ENCODE measurements around the gene TPRG1. TPM values are rescaled to one million over a fixed set of nuclear protein-coding genes. Genes with fewer than 3 reads are reported as not detected.

The TPRG1 gene
- total and polyA plus RNA-seq, 2 of the 4 experiments (the other 2 are of a cell fraction): 0.17 TPM; not detected in 1

DNA sequence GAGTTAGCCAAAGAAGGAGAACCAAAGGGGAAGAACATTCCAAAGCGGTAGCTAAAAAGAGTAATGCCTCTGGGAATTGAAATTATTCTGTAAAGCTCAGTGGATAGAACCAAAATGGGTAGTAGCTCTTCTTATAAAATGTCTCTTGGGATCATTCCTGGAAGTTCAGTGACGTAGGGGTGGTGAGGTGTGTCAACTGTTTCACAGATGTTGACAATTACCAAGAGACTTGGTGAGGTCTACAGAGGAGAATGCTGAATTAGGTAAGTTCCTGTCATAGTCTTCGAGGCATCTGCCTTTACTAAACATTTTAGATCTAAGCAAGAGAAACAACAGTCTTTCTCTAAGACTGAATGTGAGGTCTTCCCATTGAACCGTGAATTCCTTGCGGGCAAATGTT is 67.8 kb downstream of the TPRG1 start:
- H3K4me2 ChIP-seq (ENCODE audit: low read depth, low read length): no peak overlapping the region
- no peak overlapping the region for H3K56ac ChIP-seq (ENCODE audit: extremely low read depth, insufficient read depth, low read length)
- ChIA-PET CTCF (no interaction called here), POLR2A (ENCODE audit: unreplicated experiment) (no interaction called here)
- H2AFZ ChIP-seq (replicated peaks; ENCODE audit: low read length, poor library complexity): no peak overlapping the region
- intact Hi-C loops (cut with micrococcal nuclease) (no loop called here), in situ Hi-C loops (cut with MboI; ENCODE audit: low sequenced_read_pairs) (loop anchor here (25.0 kb wide), 1 partner anchor 1527 kb away; the partner anchor contains the start of gene RTP2), dilution Hi-C loops (cut with HindIII; ENCODE audit: low sequenced_read_pairs, unreplicated experiment) (no loop called here)
- H4K5ac ChIP-seq (ENCODE audit: low read depth, low read length): no peak overlapping the region
- no peaks in the 10 kb centered on the region for H3K9me3 ChIP-seq (ENCODE audit: control insufficient read depth, insufficient read depth, low read length)
- no peak overlapping the region for H3K4ac ChIP-seq (ENCODE audit: low read depth, low read length)
- no peak overlapping the region for H3K18ac ChIP-seq (ENCODE audit: low read depth, low read length)
- no peak overlapping the region for H3K14ac ChIP-seq (replicated peaks; ENCODE audit: low read depth, low read length)
- H2BK20ac ChIP-seq (ENCODE audit: low read depth, low read length): no peak overlapping the region
- no peak overlapping the region for H2BK5ac ChIP-seq (ENCODE audit: low read depth, low read length, poor library complexity, severe bottlenecking)
- ATAC-seq (ENCODE audit: low read depth) (no peak), DNase-seq (no peak)
- H3K79me1 ChIP-seq (ENCODE audit: low read depth in 1 of 2, low read length in 2 of 2): no peaks in the 10 kb centered on the region
- H3K9me1 ChIP-seq (ENCODE audit: insufficient read depth, low read length): no peaks in the 10 kb centered on the region
- no peaks in the 10 kb centered on the region for H4K20me1 ChIP-seq (ENCODE audit: insufficient read depth, low read length)
- WGBS, 2 experiments (ENCODE audit: extremely low coverage in 2 of 2, insufficient read length in 1 of 2): no CpG with 5 or more reads among the region's 5 CpGs
- no peaks in the 10 kb centered on the region for H3K4me1 ChIP-seq (ENCODE audit: control insufficient read depth, insufficient read depth, low read length)
- H2BK15ac ChIP-seq (ENCODE audit: low read depth, low read length): no peak overlapping the region
- H3K23ac ChIP-seq (ENCODE audit: low read depth, low read length): no peak overlapping the region
- no peak overlapping the region for H4K91ac ChIP-seq (ENCODE audit: insufficient read depth, low read depth, low read length)
- H3K27me3 ChIP-seq (ENCODE audit: control insufficient read depth, insufficient read depth, low read length): peaks cover 5% of the 10 kb centered on the region; the same call in 1 of the 2 replicates
- no peak overlapping the region for H3K27ac ChIP-seq (ENCODE audit: insufficient read depth, low read length)
- H3K9ac ChIP-seq (ENCODE audit: low read depth, low read length): no peak overlapping the region
- BruUV-seq (replicated peaks): no TSS peak
- no peak overlapping the region for H2AK5ac ChIP-seq (ENCODE audit: low read depth, low read length)
- TF ChIP-seq CEBPB (IDR thresholded peaks at IDR 0.05; ENCODE audit: low read depth, low read length) (no peak), MAZ (IDR thresholded peaks at IDR 0.05; ENCODE audit: borderline replicate concordance, low read depth, low read length) (no peak), CHD1 (IDR thresholded peaks at IDR 0.05; ENCODE audit: low read depth, low read length) (no peak), RAD21 (IDR thresholded peaks at IDR 0.05; ENCODE audit: low read length) (no peak), BHLHE40 (IDR thresholded peaks at IDR 0.05; ENCODE audit: low read depth, low read length) (no peak), MXI1 (IDR thresholded peaks at IDR 0.05; ENCODE audit: borderline replicate concordance, low read depth, low read length) (no peak), SMC3 (IDR thresholded peaks at IDR 0.05; ENCODE audit: low read depth, low read length) (no peak), FOS (IDR thresholded peaks at IDR 0.05; ENCODE audit: low read depth, low read length) (no peak), POLR2A (IDR thresholded peaks at IDR 0.05; ENCODE audit: low read depth, low read length) (no peak)
- TF ChIP-seq, protein P1, sequence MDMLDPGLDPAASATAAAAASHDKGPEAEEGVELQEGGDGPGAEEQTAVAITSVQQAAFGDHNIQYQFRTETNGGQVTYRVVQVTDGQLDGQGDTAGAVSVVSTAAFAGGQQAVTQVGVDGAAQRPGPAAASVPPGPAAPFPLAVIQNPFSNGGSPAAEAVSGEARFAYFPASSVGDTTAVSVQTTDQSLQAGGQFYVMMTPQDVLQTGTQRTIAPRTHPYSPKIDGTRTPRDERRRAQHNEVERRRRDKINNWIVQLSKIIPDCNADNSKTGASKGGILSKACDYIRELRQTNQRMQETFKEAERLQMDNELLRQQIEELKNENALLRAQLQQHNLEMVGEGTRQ (IDR thresholded peaks at IDR 0.05; ENCODE audit: low read depth, low read length): no peak
- TF ChIP-seq, protein P2, sequence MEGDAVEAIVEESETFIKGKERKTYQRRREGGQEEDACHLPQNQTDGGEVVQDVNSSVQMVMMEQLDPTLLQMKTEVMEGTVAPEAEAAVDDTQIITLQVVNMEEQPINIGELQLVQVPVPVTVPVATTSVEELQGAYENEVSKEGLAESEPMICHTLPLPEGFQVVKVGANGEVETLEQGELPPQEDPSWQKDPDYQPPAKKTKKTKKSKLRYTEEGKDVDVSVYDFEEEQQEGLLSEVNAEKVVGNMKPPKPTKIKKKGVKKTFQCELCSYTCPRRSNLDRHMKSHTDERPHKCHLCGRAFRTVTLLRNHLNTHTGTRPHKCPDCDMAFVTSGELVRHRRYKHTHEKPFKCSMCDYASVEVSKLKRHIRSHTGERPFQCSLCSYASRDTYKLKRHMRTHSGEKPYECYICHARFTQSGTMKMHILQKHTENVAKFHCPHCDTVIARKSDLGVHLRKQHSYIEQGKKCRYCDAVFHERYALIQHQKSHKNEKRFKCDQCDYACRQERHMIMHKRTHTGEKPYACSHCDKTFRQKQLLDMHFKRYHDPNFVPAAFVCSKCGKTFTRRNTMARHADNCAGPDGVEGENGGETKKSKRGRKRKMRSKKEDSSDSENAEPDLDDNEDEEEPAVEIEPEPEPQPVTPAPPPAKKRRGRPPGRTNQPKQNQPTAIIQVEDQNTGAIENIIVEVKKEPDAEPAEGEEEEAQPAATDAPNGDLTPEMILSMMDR (conservative IDR thresholded peaks at IDR 0.05; ENCODE audit: low read depth, low read length): no peak
- TF ChIP-seq, protein P3, sequence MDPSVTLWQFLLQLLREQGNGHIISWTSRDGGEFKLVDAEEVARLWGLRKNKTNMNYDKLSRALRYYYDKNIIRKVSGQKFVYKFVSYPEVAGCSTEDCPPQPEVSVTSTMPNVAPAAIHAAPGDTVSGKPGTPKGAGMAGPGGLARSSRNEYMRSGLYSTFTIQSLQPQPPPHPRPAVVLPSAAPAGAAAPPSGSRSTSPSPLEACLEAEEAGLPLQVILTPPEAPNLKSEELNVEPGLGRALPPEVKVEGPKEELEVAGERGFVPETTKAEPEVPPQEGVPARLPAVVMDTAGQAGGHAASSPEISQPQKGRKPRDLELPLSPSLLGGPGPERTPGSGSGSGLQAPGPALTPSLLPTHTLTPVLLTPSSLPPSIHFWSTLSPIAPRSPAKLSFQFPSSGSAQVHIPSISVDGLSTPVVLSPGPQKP (IDR thresholded peaks at IDR 0.05; ENCODE audit: borderline replicate concordance, low read depth, low read length): no peak
- H3K4me3 ChIP-seq (ENCODE audit: insufficient read depth, low read depth, low read length): no peak overlapping the region
- no peak overlapping the region for H2AK9ac ChIP-seq (replicated peaks; ENCODE audit: low read depth, low read length, poor library complexity)
- no peak overlapping the region for H4K8ac ChIP-seq (ENCODE audit: low read depth in 2 of 2, low read length in 2 of 2)
- no peak overlapping the region for H2BK120ac ChIP-seq (ENCODE audit: low read depth, low read length)
- H3K36me3 ChIP-seq (ENCODE audit: control insufficient read depth, insufficient read depth, low read length): no peaks in the 10 kb centered on the region
